ENCODE data around the gene STRBP. TPM values are rescaled to one million over a fixed set of nuclear protein-coding genes. Genes with fewer than 3 reads are reported as not detected.

STRBP gene
- total RNA-seq, 1 experiment from 2014 or later, result 39.9 TPM

- H2AFZ ChIP-seq, result no peak overlapping the region
- H3K79me2 ChIP-seq (ENCODE audit: low read depth), result no peaks in the 10 kb centered on the region
- no peak overlapping the region for H3K4me3 ChIP-seq
- H3F3A ChIP-seq (ENCODE audit: insufficient read depth, low read depth), result no peaks in the 10 kb centered on the region; the same call in 1 of the 2 replicates
- POLR2A ChIA-PET (ENCODE audit: unreplicated experiment), result no interaction called here
- intact Hi-C loops (cut with micrococcal nuclease; ENCODE audit: unreplicated experiment), result no loop called here
- CTCF ChIA-PET, result no interaction called here
- H3K9me2 ChIP-seq (ENCODE audit: insufficient read depth), result no peaks in the 10 kb centered on the region
- H3K4me2 ChIP-seq, result no peak overlapping the region
- DNase-seq, result no peak
- TF ChIP-seq CTCF (conservative IDR thresholded peaks at IDR 0.05), result no peak
- no peak for TF ChIP-seq EZH2 (IDR thresholded peaks at IDR 0.05; ENCODE audit: low read depth)
- no peak overlapping the region for H3K27ac ChIP-seq
- H3K9me3 ChIP-seq (ENCODE audit: insufficient read depth, low read depth), result no peaks in the 10 kb centered on the region
- H3K27me3 ChIP-seq (ENCODE audit: insufficient read depth, low read depth), result no peaks in the 10 kb centered on the region
- H4K20me1 ChIP-seq (ENCODE audit: insufficient read depth), result no peaks in the 10 kb centered on the region
- BruUV-seq (replicated peaks), result no TSS peak
- H3K4me1 ChIP-seq (replicated peaks; ENCODE audit: insufficient read depth), result no peaks in the 10 kb centered on the region
- H3K36me3 ChIP-seq (ENCODE audit: low read depth), result no peaks in the 10 kb centered on the region
Measured at GRCh38 chr9:123167474-123167873, 100.9 kb downstream of the STRBP start.

GRCh38 chr9:123165813-123166212 lies 102.6 kb downstream of the STRBP start:
- ChIA-PET CTCF (no interaction called here), POLR2A (ENCODE audit: unreplicated experiment) (no interaction called here)
- no peaks in the 10 kb centered on the region; the same call in 1 of the 2 replicates for H3F3A ChIP-seq (ENCODE audit: insufficient read depth, low read depth)

GRCh38 chr9:123164285-123164684 lies 104.1 kb downstream of the STRBP start:
- BruUV-seq (replicated peaks), result no TSS peak
- H3K4me2 ChIP-seq, result no peak overlapping the region
- intact Hi-C loops (cut with micrococcal nuclease; ENCODE audit: unreplicated experiment), result no loop called here
- CTCF ChIA-PET, result no interaction called here
- no peaks in the 10 kb centered on the region for H3K79me2 ChIP-seq (ENCODE audit: low read depth)
- H3F3A ChIP-seq (ENCODE audit: insufficient read depth, low read depth), result no peaks in the 10 kb centered on the region; the same call in 1 of the 2 replicates
- H3K36me3 ChIP-seq (ENCODE audit: low read depth), result no peaks in the 10 kb centered on the region
- no peaks in the 10 kb centered on the region for H3K9me3 ChIP-seq (ENCODE audit: insufficient read depth, low read depth)
- H3K4me3 ChIP-seq, result no peak overlapping the region
- no peaks in the 10 kb centered on the region for H3K4me1 ChIP-seq (replicated peaks; ENCODE audit: insufficient read depth)
- DNase-seq, result no peak
- no peaks in the 10 kb centered on the region; the same call in 1 of the 2 replicates for H4K20me1 ChIP-seq (ENCODE audit: insufficient read depth)
- H3K9me2 ChIP-seq (ENCODE audit: insufficient read depth), result no peaks in the 10 kb centered on the region
- no peak overlapping the region for H2AFZ ChIP-seq
- POLR2A ChIA-PET (ENCODE audit: unreplicated experiment), result no interaction called here
- no peak for TF ChIP-seq EZH2 (IDR thresholded peaks at IDR 0.05; ENCODE audit: low read depth)
- TF ChIP-seq CTCF (conservative IDR thresholded peaks at IDR 0.05), result no peak
- no peak overlapping the region for H3K27ac ChIP-seq
- H3K27me3 ChIP-seq (ENCODE audit: insufficient read depth, low read depth), result no peaks in the 10 kb centered on the region

More at GRCh38 chr9:123165813-123166212, 102.6 kb downstream of the STRBP start:
- H3K4me2 ChIP-seq, result no peak overlapping the region
- H3K4me3 ChIP-seq, result no peak overlapping the region
- no peaks in the 10 kb centered on the region for H4K20me1 ChIP-seq (ENCODE audit: insufficient read depth)
- H3K27me3 ChIP-seq (ENCODE audit: insufficient read depth, low read depth), result no peaks in the 10 kb centered on the region
- H3K79me2 ChIP-seq (ENCODE audit: low read depth), result no peaks in the 10 kb centered on the region
- TF ChIP-seq EZH2 (IDR thresholded peaks at IDR 0.05; ENCODE audit: low read depth) (no peak), CTCF (conservative IDR thresholded peaks at IDR 0.05) (no peak)
- no peaks in the 10 kb centered on the region for H3K4me1 ChIP-seq (replicated peaks; ENCODE audit: insufficient read depth)
- intact Hi-C loops (cut with micrococcal nuclease; ENCODE audit: unreplicated experiment), result no loop called here
- no peak for DNase-seq
- no peaks in the 10 kb centered on the region for H3K9me3 ChIP-seq (ENCODE audit: insufficient read depth, low read depth)
- no peak overlapping the region for H3K27ac ChIP-seq
- H2AFZ ChIP-seq, result no peak overlapping the region
- H3K9me2 ChIP-seq (ENCODE audit: insufficient read depth), result no peaks in the 10 kb centered on the region
- no peaks in the 10 kb centered on the region for H3K36me3 ChIP-seq (ENCODE audit: low read depth)
- BruUV-seq (replicated peaks), result no TSS peak

All from PC-9 (cell line).